Measurements from ENCODE around the gene PER2.
"Not testable (repeated sequence)": the region's sequence is repeated elsewhere in the genome, so short reads cannot be mapped to it uniquely, and the experiment has no call there.

PER2 gene

DNA sequence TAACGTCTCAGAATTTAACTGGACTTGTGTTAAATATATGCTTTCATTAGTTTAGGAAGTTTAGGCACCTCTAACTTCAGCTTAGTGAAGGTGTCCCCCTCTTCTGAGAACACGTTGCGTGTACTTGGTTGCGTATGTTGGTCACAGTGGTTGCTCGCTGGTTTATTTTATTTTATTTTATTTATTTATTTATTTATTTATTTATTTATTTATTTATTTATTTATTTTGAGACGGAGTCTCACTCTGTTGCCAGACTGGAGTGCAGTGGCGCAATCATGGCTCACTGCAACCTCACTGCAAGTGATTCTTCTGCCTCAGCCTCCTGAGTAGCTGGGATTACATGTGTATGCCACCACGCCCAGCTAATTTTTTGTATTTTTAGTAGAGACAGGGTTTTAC is 47.2 kb upstream of the PER2 start:
- H4K12ac ChIP-seq (ENCODE audit: low read depth, low read length); H3K79me1 ChIP-seq (ENCODE audit: low read length); H3K36me3 ChIP-seq (ENCODE audit: control insufficient read depth in 1 of 2, insufficient read depth in 2 of 2, low read length in 2 of 2); H3K14ac ChIP-seq (ENCODE audit: low read length); H3K18ac ChIP-seq (ENCODE audit: low read length); H3K27ac ChIP-seq (ENCODE audit: low read depth, low read length); H3K23ac ChIP-seq (ENCODE audit: low read length); H2BK5ac ChIP-seq (ENCODE audit: low read depth, low read length, poor library complexity); H2AFZ ChIP-seq (ENCODE audit: insufficient read depth, low read length, poor library complexity); H3K4me3 ChIP-seq (ENCODE audit: low read depth, low read length); DNase-seq; H3K9me3 ChIP-seq (ENCODE audit: insufficient read depth, low read depth, low read length); H3K4ac ChIP-seq (ENCODE audit: low read depth, low read length); H3K4me1 ChIP-seq (ENCODE audit: control insufficient read depth in 1 of 2, insufficient read depth in 2 of 2, low read length in 2 of 2); H3K4me2 ChIP-seq (ENCODE audit: low read length); H4K8ac ChIP-seq (ENCODE audit: low read depth, low read length); H2BK120ac ChIP-seq (ENCODE audit: insufficient read depth, low read length, poor library complexity); H4K91ac ChIP-seq (ENCODE audit: low read depth, low read length); H2AK5ac ChIP-seq (ENCODE audit: low read length); H2BK12ac ChIP-seq (ENCODE audit: low read length); H3K27me3 ChIP-seq (ENCODE audit: insufficient read depth, low read length); H3K9ac ChIP-seq (ENCODE audit: low read length); H3K79me2 ChIP-seq (ENCODE audit: control insufficient read depth, insufficient read depth, low read length, poor library complexity): not testable (repeated sequence)
- WGBS (ENCODE audit: extremely low coverage, insufficient coverage, insufficient read length) = no CpG with 5 or more reads among the region's 8 CpGs

DNA sequence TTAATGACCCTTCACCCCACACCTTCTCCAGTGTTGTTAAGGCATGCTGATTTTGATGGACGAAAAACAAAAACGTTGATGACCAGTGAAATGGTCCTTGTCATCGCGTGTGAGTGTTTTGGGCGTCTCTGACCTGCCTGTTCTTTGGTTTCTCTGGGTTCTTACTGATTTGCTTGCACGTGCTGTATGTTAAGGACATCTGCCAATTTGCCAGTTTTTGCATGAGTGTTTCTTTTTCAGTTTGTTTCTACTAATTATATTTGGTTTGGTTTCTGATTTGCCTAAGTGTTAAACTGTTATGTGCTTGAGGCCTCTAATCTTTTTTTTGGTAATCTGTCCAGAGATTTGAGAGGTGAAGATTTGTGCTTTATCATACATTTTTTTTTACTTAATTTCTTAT is 46.5 kb upstream of the PER2 start:
- H3K4me3 ChIP-seq (ENCODE audit: low read depth, low read length) = no peak overlapping the region
- no peak overlapping the region for H3K23ac ChIP-seq (ENCODE audit: low read length)
- H3K79me2 ChIP-seq (ENCODE audit: control insufficient read depth, insufficient read depth, low read length, poor library complexity) = no peaks in the 10 kb centered on the region
- H4K8ac ChIP-seq (ENCODE audit: low read depth, low read length) = no peak overlapping the region
- no peaks in the 10 kb centered on the region for H3K4me1 ChIP-seq (ENCODE audit: control insufficient read depth in 1 of 2, insufficient read depth in 2 of 2, low read length in 2 of 2)
- H2AK5ac ChIP-seq (ENCODE audit: low read length) = no peak overlapping the region
- peaks cover 3 to 8% of the 10 kb centered on the region in 2 experiments for H3K36me3 ChIP-seq (ENCODE audit: control insufficient read depth in 1 of 2, insufficient read depth in 2 of 2, low read length in 2 of 2)
- no peak overlapping the region for H3K18ac ChIP-seq (ENCODE audit: low read length)
- H4K12ac ChIP-seq (ENCODE audit: low read depth, low read length) = no peak overlapping the region
- H2BK12ac ChIP-seq (ENCODE audit: low read length) = no peak overlapping the region
- no peak overlapping the region for H2BK120ac ChIP-seq (ENCODE audit: insufficient read depth, low read length, poor library complexity)
- H3K9ac ChIP-seq (ENCODE audit: low read length) = no peak overlapping the region
- no peak overlapping the region for H4K91ac ChIP-seq (ENCODE audit: low read depth, low read length)
- H3K4me2 ChIP-seq (ENCODE audit: low read length) = no peak overlapping the region
- H3K14ac ChIP-seq (ENCODE audit: low read length) = no peak overlapping the region
- no peaks in the 10 kb centered on the region for H3K9me3 ChIP-seq (ENCODE audit: insufficient read depth, low read depth, low read length)
- H3K4ac ChIP-seq (ENCODE audit: low read depth, low read length) = no peak overlapping the region
- no peak overlapping the region for H2BK5ac ChIP-seq (ENCODE audit: low read depth, low read length, poor library complexity)
- no peak for DNase-seq
- H3K27ac ChIP-seq (ENCODE audit: low read depth, low read length) = no peak overlapping the region
- H2AFZ ChIP-seq (ENCODE audit: insufficient read depth, low read length, poor library complexity) = no peak overlapping the region
- no peaks in the 10 kb centered on the region for H3K79me1 ChIP-seq (ENCODE audit: low read length)
- no CpG with 5 or more reads among the region's 6 CpGs for whole genome bisulfite sequencing (ENCODE audit: extremely low coverage, insufficient coverage, insufficient read length)
- no peaks in the 10 kb centered on the region for H3K27me3 ChIP-seq (ENCODE audit: insufficient read depth, low read length)

DNA sequence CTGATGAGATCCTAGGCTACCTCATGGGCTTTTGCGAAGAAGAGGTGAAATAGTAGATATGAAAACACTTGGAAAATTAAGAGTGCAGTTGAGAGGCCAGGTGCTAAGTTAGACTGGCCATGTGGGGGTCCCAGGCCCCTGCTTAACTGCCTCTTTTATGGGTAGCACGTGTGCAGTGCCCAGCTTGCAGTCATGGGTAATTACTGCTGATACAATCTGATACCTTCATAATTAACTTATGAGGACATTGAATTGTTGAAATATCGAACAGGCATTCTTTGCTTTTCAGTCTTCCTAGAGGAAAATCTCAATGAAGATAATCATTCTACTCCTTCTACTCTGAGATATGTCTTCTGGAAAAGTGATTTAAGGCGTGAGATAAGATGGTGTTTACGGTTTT is 43.5 kb upstream of the PER2 start:
- Histone ChIP-seq H3K79me1 (ENCODE audit: low read length) (no peaks in the 10 kb centered on the region), H2BK5ac (ENCODE audit: low read depth, low read length, poor library complexity) (no peak overlapping the region), H3K18ac (ENCODE audit: low read length) (no peak overlapping the region), H3K27ac (ENCODE audit: low read depth, low read length) (no peak overlapping the region), H3K9ac (ENCODE audit: low read length) (no peak overlapping the region), H2AFZ (ENCODE audit: insufficient read depth, low read length, poor library complexity) (no peak overlapping the region), H3K4me2 (ENCODE audit: low read length) (no peak overlapping the region), H3K4me3 (ENCODE audit: low read depth, low read length) (no peak overlapping the region), H2BK12ac (ENCODE audit: low read length) (no peak overlapping the region), H3K36me3 (ENCODE audit: control insufficient read depth in 1 of 2, insufficient read depth in 2 of 2, low read length in 2 of 2) (peaks cover 10 to 16% of the 10 kb centered on the region in 2 experiments), H4K91ac (ENCODE audit: low read depth, low read length) (no peak overlapping the region), H3K14ac (ENCODE audit: low read length) (no peak overlapping the region), H3K79me2 (ENCODE audit: control insufficient read depth, insufficient read depth, low read length, poor library complexity) (no peaks in the 10 kb centered on the region), H3K23ac (ENCODE audit: low read length) (no peak overlapping the region), H3K4ac (ENCODE audit: low read depth, low read length) (no peak overlapping the region), H3K4me1 (ENCODE audit: control insufficient read depth in 1 of 2, insufficient read depth in 2 of 2, low read length in 2 of 2) (no peaks in the 10 kb centered on the region), H3K27me3 (ENCODE audit: insufficient read depth, low read length) (no peaks in the 10 kb centered on the region), H2BK120ac (ENCODE audit: insufficient read depth, low read length, poor library complexity) (no peak overlapping the region), H4K12ac (ENCODE audit: low read depth, low read length) (no peak overlapping the region), H4K8ac (ENCODE audit: low read depth, low read length) (no peak overlapping the region), H3K9me3 (ENCODE audit: insufficient read depth, low read depth, low read length) (peaks cover 2% of the 10 kb centered on the region), H2AK5ac (ENCODE audit: low read length) (no peak overlapping the region)
- no CpG with 5 or more reads among the region's 5 CpGs for WGBS (ENCODE audit: extremely low coverage, insufficient coverage, insufficient read length)
- DNase-seq = no peak

DNA sequence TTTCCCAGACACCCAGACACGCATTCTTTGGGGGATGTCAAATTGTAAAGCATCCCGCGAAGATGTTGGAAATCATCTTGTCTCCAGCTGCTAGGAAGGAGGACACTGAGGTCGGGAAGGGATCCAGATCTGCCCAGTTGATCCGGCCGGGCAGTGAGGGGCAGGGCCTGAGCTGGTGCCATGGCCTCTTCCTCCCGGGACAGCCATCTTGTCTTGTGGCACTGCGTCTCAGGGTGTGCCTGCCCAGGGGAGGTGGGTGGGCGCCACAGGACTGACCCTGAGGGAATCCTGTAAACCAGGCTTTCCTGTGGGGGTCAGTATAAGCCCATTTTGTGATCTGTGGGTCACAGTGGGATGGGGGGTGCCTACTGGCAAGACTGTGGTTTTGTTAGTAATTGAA is 42.0 kb upstream of the PER2 start:
- no peaks in the 10 kb centered on the region for H3K4me1 ChIP-seq (ENCODE audit: control insufficient read depth in 1 of 2, insufficient read depth in 2 of 2, low read length in 2 of 2)
- H3K36me3 ChIP-seq (ENCODE audit: control insufficient read depth in 1 of 2, insufficient read depth in 2 of 2, low read length in 2 of 2) = peaks cover 16% of the 10 kb centered on the region in 2 experiments
- no peak for DNase-seq
- no peaks in the 10 kb centered on the region for H3K27me3 ChIP-seq (ENCODE audit: insufficient read depth, low read length)
- no peak overlapping the region for H3K4me3 ChIP-seq (ENCODE audit: low read depth, low read length)
- no peak overlapping the region for H3K27ac ChIP-seq (ENCODE audit: low read depth, low read length)
- no peak overlapping the region for H2AK5ac ChIP-seq (ENCODE audit: low read length)
- WGBS (ENCODE audit: extremely low coverage, insufficient coverage, insufficient read length) = no CpG with 5 or more reads among the region's 9 CpGs
- no peak overlapping the region for H2BK120ac ChIP-seq (ENCODE audit: insufficient read depth, low read length, poor library complexity)
- no peak overlapping the region for H2AFZ ChIP-seq (ENCODE audit: insufficient read depth, low read length, poor library complexity)
- H4K12ac ChIP-seq (ENCODE audit: low read depth, low read length) = no peak overlapping the region
- H2BK12ac ChIP-seq (ENCODE audit: low read length) = no peak overlapping the region
- H3K9ac ChIP-seq (ENCODE audit: low read length) = no peak overlapping the region
- H2BK5ac ChIP-seq (ENCODE audit: low read depth, low read length, poor library complexity) = no peak overlapping the region
- H3K4me2 ChIP-seq (ENCODE audit: low read length) = no peak overlapping the region
- no peak overlapping the region for H4K8ac ChIP-seq (ENCODE audit: low read depth, low read length)
- no peaks in the 10 kb centered on the region for H3K79me1 ChIP-seq (ENCODE audit: low read length)
- H4K91ac ChIP-seq (ENCODE audit: low read depth, low read length) = no peak overlapping the region
- no peak overlapping the region for H3K23ac ChIP-seq (ENCODE audit: low read length)
- H3K14ac ChIP-seq (ENCODE audit: low read length) = no peak overlapping the region
- H3K4ac ChIP-seq (ENCODE audit: low read depth, low read length) = no peak overlapping the region
- peaks cover 3% of the 10 kb centered on the region for H3K9me3 ChIP-seq (ENCODE audit: insufficient read depth, low read depth, low read length)
- H3K18ac ChIP-seq (ENCODE audit: low read length) = no peak overlapping the region
- no peaks in the 10 kb centered on the region for H3K79me2 ChIP-seq (ENCODE audit: control insufficient read depth, insufficient read depth, low read length, poor library complexity)

Data from trophoblast cell (in vitro differentiated cells and primary cell).